ENCODE measurements around the gene RGL1. TPM values are rescaled to one million over a fixed set of nuclear protein-coding genes. Genes with fewer than 3 reads are reported as not detected.

The RGL1 gene
- total RNA-seq, 1 donor from 2014 or later: 23.1 TPM

GRCh38 chr1:183898610-183899009 is 93.7 kb downstream of the RGL1 start:
- H3K4me1 ChIP-seq: no peaks in the 10 kb centered on the region
- H3K4me3 ChIP-seq: no peak overlapping the region
- H3K27me3 ChIP-seq: no peaks in the 10 kb centered on the region
- H3K36me3 ChIP-seq: peaks cover 8 to 32% of the 10 kb centered on the region in 2 donors
- intact Hi-C loops (cut with DNase I): no loop called here
- no peaks in the 10 kb centered on the region for H3K9me3 ChIP-seq
- TF ChIP-seq, protein P1, sequence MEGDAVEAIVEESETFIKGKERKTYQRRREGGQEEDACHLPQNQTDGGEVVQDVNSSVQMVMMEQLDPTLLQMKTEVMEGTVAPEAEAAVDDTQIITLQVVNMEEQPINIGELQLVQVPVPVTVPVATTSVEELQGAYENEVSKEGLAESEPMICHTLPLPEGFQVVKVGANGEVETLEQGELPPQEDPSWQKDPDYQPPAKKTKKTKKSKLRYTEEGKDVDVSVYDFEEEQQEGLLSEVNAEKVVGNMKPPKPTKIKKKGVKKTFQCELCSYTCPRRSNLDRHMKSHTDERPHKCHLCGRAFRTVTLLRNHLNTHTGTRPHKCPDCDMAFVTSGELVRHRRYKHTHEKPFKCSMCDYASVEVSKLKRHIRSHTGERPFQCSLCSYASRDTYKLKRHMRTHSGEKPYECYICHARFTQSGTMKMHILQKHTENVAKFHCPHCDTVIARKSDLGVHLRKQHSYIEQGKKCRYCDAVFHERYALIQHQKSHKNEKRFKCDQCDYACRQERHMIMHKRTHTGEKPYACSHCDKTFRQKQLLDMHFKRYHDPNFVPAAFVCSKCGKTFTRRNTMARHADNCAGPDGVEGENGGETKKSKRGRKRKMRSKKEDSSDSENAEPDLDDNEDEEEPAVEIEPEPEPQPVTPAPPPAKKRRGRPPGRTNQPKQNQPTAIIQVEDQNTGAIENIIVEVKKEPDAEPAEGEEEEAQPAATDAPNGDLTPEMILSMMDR (IDR thresholded peaks at IDR 0.05): no peak
- no peak for DNase-seq (ENCODE audit: low spot score in 2 of 2)
- no peak overlapping the region for H3K27ac ChIP-seq

GRCh38 chr1:183901748-183902330 is 96.9 kb downstream of the RGL1 start:
- H3K4me1 ChIP-seq: no peaks in the 10 kb centered on the region
- peaks cover 8 to 31% of the 10 kb centered on the region in 2 donors for H3K36me3 ChIP-seq
- intact Hi-C loops (cut with DNase I): no loop called here
- no peaks in the 10 kb centered on the region for H3K9me3 ChIP-seq
- H3K27ac ChIP-seq: no peak overlapping the region
- TF ChIP-seq, protein P1 (IDR thresholded peaks at IDR 0.05): no peak
- no peaks in the 10 kb centered on the region for H3K27me3 ChIP-seq
- DNase-seq (ENCODE audit: low spot score in 2 of 2): no peak
- no peak overlapping the region for H3K4me3 ChIP-seq

DNA sequence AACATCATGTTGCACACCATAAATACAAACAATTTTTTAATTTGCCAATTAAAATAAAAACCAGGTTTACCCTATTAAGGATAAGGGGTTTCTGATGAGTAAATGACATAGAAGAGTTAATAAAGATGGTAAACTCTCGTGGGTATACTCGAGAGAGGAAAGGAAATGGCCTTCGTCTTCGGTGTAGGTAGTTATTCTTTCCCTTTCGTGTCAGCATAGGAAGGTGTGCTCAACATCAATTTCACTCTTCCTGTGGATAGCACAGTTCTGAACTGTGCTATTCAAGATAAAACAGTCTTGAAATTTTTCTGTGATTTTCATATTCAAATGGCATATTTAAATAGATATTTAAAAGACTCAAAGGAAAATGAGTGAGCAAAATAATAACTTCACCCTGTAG is 98.2 kb downstream of the RGL1 start:
- TF ChIP-seq, protein P1 (IDR thresholded peaks at IDR 0.05): no peak
- Histone ChIP-seq H3K27ac (no peak overlapping the region), H3K4me3 (no peak overlapping the region), H3K27me3 (no peaks in the 10 kb centered on the region), H3K9me3 (no peaks in the 10 kb centered on the region), H3K36me3 (peaks cover 7 to 35% of the 10 kb centered on the region in 2 donors), H3K4me1 (no peaks in the 10 kb centered on the region)
- no peak for DNase-seq (ENCODE audit: low spot score in 2 of 2)
- intact Hi-C loops (cut with DNase I): no loop called here

DNA sequence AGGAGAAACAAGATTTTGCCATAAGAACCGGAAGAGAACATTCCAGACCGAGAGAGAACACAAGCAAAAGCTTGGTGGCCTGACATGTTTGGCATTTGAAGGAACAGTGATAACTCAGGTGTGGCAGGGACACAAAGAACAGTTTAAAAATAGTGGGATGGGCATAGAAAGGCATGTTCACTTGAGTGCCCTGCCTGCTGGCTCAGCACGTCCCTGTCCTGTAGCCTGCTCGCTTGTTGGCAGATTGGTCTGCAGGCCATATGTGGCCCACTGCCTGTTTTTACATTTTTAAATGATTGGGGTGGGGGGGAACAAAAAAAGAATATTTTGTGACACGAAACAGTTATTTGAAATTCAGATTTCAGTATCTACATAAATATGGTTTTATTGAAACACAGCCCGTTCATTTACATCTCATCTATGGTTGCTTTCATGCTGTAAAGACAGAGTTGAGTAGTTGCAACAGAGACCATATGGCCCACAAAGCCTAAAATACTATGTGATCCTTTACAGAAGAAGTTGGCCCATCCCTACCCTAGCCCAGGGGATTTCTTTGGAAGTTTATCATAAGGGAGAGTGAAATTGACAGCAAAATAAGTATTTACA is 100.7 kb downstream of the RGL1 start:
- H3K27me3 ChIP-seq: no peaks in the 10 kb centered on the region
- H3K27ac ChIP-seq: no peak overlapping the region
- no peaks in the 10 kb centered on the region for H3K4me1 ChIP-seq
- intact Hi-C loops (cut with DNase I): no loop called here
- DNase-seq (ENCODE audit: low spot score in 2 of 2): no peak
- no peaks in the 10 kb centered on the region for H3K9me3 ChIP-seq
- H3K4me3 ChIP-seq: no peak overlapping the region
- H3K36me3 ChIP-seq: peaks cover 7 to 39% of the 10 kb centered on the region in 2 donors
- TF ChIP-seq, protein P1 (IDR thresholded peaks at IDR 0.05): no peak

- no peaks in the 10 kb centered on the region for H3K27me3 ChIP-seq
- H3K4me1 ChIP-seq: no peaks in the 10 kb centered on the region
- TF ChIP-seq, protein P1 (IDR thresholded peaks at IDR 0.05): no peak
- no peak overlapping the region for H3K27ac ChIP-seq
- intact Hi-C loops (cut with DNase I): no loop called here
- no peaks in the 10 kb centered on the region for H3K9me3 ChIP-seq
- H3K36me3 ChIP-seq: peaks cover 7 to 38% of the 10 kb centered on the region in 2 donors
- H3K4me3 ChIP-seq: no peak overlapping the region
- DNase-seq (ENCODE audit: low spot score in 2 of 2): no peak
Observed at GRCh38 chr1:183907070-183907469, 102.2 kb downstream of the RGL1 start.

Measured in ascending aorta (tissue), 2 donors.